ENCODE results near the gene DHDH.
A peak's percentile ranks its signal among the peaks of the same experiment; 100 is the strongest.
"Not testable (repeated sequence)": the region's sequence is repeated elsewhere in the genome, so short reads cannot be mapped to it uniquely, and the experiment has no call there.

DHDH gene

GRCh38 chr19:48926909-48927308 lies 6.6 kb upstream of the DHDH start:
- no peak overlapping the region for H3K4me3 ChIP-seq (replicated peaks in 1 of 2; ENCODE audit: low read depth in 2 of 2, low read length in 2 of 2)
- peak; percentile 98 for DNase-seq (ENCODE audit: low read depth in 2 of 2)
- TF ChIP-seq CTCF (IDR thresholded peaks at IDR 0.05; ENCODE audit: low read depth, low read length) = no peak

- not testable (repeated sequence) for H3K4me3 ChIP-seq (replicated peaks in 1 of 2; ENCODE audit: low read depth in 2 of 2, low read length in 2 of 2); DNase-seq (ENCODE audit: low read depth in 2 of 2)
These were observed 5.8 kb upstream of the DHDH start for GRCh38 chr19:48927692-48928091.

GRCh38 chr19:48928164-48929025 lies 5.1 kb upstream of the DHDH start:
- no peak overlapping the region for H3K4me3 ChIP-seq (replicated peaks in 1 of 2; ENCODE audit: low read depth in 2 of 2, low read length in 2 of 2)
- DNase-seq (ENCODE audit: low read depth in 2 of 2) = peak in 1 of 2 donors; percentile 82
- no peak for TF ChIP-seq CTCF (IDR thresholded peaks at IDR 0.05; ENCODE audit: low read depth, low read length)

- H3K4me3 ChIP-seq (replicated peaks in 1 of 2; ENCODE audit: low read depth in 2 of 2, low read length in 2 of 2) = no peak overlapping the region
- DNase-seq (ENCODE audit: low read depth in 2 of 2) = no peak
These were observed 1.3 kb downstream of the DHDH start for GRCh38 chr19:48934837-48935236.

GRCh38 chr19:48935864-48936263 lies 2.4 kb downstream of the DHDH start:
- DNase-seq (ENCODE audit: low read depth in 2 of 2) = no peak
- H3K4me3 ChIP-seq (replicated peaks in 1 of 2; ENCODE audit: low read depth in 2 of 2, low read length in 2 of 2) = no peak overlapping the region
- TF ChIP-seq CTCF (IDR thresholded peaks at IDR 0.05; ENCODE audit: low read depth, low read length) = no peak

More at GRCh38 chr19:48934837-48935236, 1.3 kb downstream of the DHDH start:
- no peak for TF ChIP-seq CTCF (IDR thresholded peaks at IDR 0.05; ENCODE audit: low read depth, low read length)

- DNase-seq (ENCODE audit: low read depth in 2 of 2) = no peak
These were observed 4.8 kb downstream of the DHDH start for GRCh38 chr19:48938256-48938655.

More at GRCh38 chr19:48938256-48938655, 4.8 kb downstream of the DHDH start:
- TF ChIP-seq CTCF (IDR thresholded peaks at IDR 0.05; ENCODE audit: low read depth, low read length) = no peak
- H3K4me3 ChIP-seq (replicated peaks in 1 of 2; ENCODE audit: low read depth in 2 of 2, low read length in 2 of 2) = no peak overlapping the region

All from cardiac fibroblast (primary cell).